ENCODE results near the gene ROR1.

DNA sequence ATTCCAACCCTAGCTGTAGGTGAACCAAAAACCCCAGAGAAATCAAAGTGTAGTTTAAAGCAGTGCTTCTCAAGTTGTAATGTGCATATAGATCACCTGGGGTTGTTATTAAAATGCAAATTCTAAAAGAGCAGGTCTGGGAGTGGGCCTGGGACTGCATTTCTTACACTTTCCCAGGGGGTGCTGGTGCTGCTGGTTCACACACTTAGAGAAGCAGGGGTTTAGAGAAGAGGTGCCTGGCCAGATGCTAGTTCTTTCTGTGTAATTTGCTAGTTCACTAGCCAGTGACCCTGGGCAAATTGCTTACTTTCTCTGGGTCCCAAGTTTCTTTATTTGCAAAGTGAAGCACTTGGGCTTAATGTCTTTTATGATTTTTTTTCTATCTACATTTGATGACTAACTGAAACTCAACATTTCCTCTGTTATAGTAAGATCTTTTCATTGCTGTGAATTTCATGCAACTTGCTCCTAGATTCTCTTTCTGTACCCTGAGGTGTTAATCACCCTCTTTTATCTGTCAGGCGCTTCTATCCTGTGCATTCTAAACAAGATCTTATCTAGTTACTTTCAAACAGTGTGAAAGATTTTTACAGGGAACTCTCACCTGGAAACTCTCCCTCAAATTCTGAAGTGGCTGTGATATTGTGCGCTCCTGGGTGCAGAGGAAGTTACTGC lies 287.8 kb downstream of the ROR1 start:
- TF ChIP-seq ZFP3 (CRISPR knock-in tag; IDR thresholded peaks at IDR 0.05) (no peak), ESRRG (CRISPR knock-in tag; IDR thresholded peaks at IDR 0.05) (no peak), OSR1 (CRISPR knock-in tag; IDR thresholded peaks at IDR 0.05) (no peak), ZNF8 (CRISPR knock-in tag; IDR thresholded peaks at IDR 0.05) (no peak)
- TF ChIP-seq, protein P1, sequence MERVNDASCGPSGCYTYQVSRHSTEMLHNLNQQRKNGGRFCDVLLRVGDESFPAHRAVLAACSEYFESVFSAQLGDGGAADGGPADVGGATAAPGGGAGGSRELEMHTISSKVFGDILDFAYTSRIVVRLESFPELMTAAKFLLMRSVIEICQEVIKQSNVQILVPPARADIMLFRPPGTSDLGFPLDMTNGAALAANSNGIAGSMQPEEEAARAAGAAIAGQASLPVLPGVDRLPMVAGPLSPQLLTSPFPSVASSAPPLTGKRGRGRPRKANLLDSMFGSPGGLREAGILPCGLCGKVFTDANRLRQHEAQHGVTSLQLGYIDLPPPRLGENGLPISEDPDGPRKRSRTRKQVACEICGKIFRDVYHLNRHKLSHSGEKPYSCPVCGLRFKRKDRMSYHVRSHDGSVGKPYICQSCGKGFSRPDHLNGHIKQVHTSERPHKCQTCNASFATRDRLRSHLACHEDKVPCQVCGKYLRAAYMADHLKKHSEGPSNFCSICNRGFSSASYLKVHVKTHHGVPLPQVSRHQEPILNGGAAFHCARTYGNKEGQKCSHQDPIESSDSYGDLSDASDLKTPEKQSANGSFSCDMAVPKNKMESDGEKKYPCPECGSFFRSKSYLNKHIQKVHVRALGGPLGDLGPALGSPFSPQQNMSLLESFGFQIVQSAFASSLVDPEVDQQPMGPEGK (CRISPR knock-in tag; IDR thresholded peaks at IDR 0.05; ENCODE audit: borderline replicate concordance) = no peak
- TF ChIP-seq, protein P2, sequence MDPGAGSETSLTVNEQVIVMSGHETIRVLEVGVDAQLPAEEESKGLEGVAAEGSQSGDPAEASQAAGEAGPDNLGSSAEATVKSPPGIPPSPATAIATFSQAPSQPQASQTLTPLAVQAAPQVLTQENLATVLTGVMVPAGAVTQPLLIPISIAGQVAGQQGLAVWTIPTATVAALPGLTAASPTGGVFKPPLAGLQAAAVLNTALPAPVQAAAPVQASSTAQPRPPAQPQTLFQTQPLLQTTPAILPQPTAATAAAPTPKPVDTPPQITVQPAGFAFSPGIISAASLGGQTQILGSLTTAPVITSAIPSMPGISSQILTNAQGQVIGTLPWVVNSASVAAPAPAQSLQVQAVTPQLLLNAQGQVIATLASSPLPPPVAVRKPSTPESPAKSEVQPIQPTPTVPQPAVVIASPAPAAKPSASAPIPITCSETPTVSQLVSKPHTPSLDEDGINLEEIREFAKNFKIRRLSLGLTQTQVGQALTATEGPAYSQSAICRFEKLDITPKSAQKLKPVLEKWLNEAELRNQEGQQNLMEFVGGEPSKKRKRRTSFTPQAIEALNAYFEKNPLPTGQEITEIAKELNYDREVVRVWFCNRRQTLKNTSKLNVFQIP (CRISPR knock-in tag; IDR thresholded peaks at IDR 0.05; ENCODE audit: borderline replicate concordance, low read depth) = no peak
- TF ChIP-seq, protein P3, sequence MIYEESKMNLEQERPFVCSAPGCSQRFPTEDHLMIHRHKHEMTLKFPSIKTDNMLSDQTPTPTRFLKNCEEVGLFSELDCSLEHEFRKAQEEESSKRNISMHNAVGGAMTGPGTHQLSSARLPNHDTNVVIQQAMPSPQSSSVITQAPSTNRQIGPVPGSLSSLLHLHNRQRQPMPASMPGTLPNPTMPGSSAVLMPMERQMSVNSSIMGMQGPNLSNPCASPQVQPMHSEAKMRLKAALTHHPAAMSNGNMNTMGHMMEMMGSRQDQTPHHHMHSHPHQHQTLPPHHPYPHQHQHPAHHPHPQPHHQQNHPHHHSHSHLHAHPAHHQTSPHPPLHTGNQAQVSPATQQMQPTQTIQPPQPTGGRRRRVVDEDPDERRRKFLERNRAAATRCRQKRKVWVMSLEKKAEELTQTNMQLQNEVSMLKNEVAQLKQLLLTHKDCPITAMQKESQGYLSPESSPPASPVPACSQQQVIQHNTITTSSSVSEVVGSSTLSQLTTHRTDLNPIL (CRISPR knock-in tag; IDR thresholded peaks at IDR 0.05; ENCODE audit: low read depth) = no peak
- TF ChIP-seq, protein P4, sequence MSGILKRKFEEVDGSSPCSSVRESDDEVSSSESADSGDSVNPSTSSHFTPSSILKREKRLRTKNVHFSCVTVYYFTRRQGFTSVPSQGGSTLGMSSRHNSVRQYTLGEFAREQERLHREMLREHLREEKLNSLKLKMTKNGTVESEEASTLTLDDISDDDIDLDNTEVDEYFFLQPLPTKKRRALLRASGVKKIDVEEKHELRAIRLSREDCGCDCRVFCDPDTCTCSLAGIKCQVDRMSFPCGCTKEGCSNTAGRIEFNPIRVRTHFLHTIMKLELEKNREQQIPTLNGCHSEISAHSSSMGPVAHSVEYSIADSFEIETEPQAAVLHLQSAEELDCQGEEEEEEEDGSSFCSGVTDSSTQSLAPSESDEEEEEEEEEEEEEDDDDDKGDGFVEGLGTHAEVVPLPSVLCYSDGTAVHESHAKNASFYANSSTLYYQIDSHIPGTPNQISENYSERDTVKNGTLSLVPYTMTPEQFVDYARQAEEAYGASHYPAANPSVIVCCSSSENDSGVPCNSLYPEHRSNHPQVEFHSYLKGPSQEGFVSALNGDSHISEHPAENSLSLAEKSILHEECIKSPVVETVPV (CRISPR knock-in tag; IDR thresholded peaks at IDR 0.05) = no peak

Data from SK-N-SH treated with all-trans-retinoic acid at 6 μM for 48 hours (cell line).